Vagina (tissue), 2 donors: ENCODE results near the gene SUSD6. TPM values are rescaled to one million over a fixed set of nuclear protein-coding genes. Genes with fewer than 3 reads are reported as not detected.

Experiments
- DNase-seq, 2 donors: peaks; one replicate each; pipeline ENCODE4 v3.0.0-alpha.2; 2017; ENCODE audit errors: extremely low spot score in 2 of 2
- H3K27ac ChIP-seq: fragments of 200-600 bp; sonication (generic); one replicate; pipeline ENCODE4 v1.5.1; 2019
- H3K27me3 ChIP-seq: fragments of 200-600 bp; sonication (generic); one replicate; pipeline ENCODE4 v1.5.1; 2019
- H3K36me3 ChIP-seq, 2 donors: fragments of 200-600 bp; sonication (generic); one replicate each; pipeline ENCODE4 v1.5.1; 2017 to 2019
- H3K4me1 ChIP-seq: fragments of 200-600 bp; sonication (generic); one replicate; pipeline ENCODE4 v1.5.1; 2019
- H3K4me3 ChIP-seq, 2 donors: fragments of 200-600 bp; sonication (generic); 1 replicate in 1 of 2; 2 replicates in 1 of 2; pipeline ENCODE4 v1.5.1; 2016 to 2019
- H3K9me3 ChIP-seq: fragments of 200-600 bp; sonication (generic); one replicate; pipeline ENCODE4 v1.5.1; 2019
- CTCF ChIP-seq, 3 experiments: fragments of 450-650 bp in 2 of 3; fragments of 200-600 bp in 1 of 3; sonication (generic) in 1 of 3; IDR thresholded peaks; one replicate each; pipeline ENCODE4 v1.5.1; 2017 to 2019; ENCODE audit warnings: antibody characterized with exemption in 3 of 3, mild to moderate bottlenecking in 2 of 3, moderate library complexity in 2 of 3
- POLR2A ChIP-seq, 2 donors: fragments of 450-650 bp; IDR thresholded peaks; one replicate each; pipeline ENCODE4 v1.6.1; 2017; ENCODE audit warnings: antibody characterized with exemption in 2 of 2, mild to moderate bottlenecking in 2 of 2, moderate library complexity in 2 of 2
- POLR2AphosphoS5 ChIP-seq, 2 donors: sonication (generic); formaldehyde crosslinking; IDR thresholded peaks; one replicate each; pipeline ENCODE4 v1.9.0; 2017; ENCODE audit warnings: antibody characterized with exemption in 2 of 2, mild to moderate bottlenecking in 2 of 2, low read depth in 1 of 2; ENCODE audit not compliant: insufficient read depth in 1 of 2
- intact Hi-C: fragments of 100-400 bp; cut with DNase I; formaldehyde crosslinking; loops from one replicate; pipeline ENCODE4 v1.15.1; 2023
- total RNA-seq: library from RNA; depleted of rRNA; stranded (reverse); fragments of >200 nt; gene quantifications from one replicate; pipeline ENCODE4 v1.2.3, GENCODE V29; 2016

Gene SUSD6
- total RNA-seq, 1 donor from 2014 or later, result 36.6 TPM

DNA sequence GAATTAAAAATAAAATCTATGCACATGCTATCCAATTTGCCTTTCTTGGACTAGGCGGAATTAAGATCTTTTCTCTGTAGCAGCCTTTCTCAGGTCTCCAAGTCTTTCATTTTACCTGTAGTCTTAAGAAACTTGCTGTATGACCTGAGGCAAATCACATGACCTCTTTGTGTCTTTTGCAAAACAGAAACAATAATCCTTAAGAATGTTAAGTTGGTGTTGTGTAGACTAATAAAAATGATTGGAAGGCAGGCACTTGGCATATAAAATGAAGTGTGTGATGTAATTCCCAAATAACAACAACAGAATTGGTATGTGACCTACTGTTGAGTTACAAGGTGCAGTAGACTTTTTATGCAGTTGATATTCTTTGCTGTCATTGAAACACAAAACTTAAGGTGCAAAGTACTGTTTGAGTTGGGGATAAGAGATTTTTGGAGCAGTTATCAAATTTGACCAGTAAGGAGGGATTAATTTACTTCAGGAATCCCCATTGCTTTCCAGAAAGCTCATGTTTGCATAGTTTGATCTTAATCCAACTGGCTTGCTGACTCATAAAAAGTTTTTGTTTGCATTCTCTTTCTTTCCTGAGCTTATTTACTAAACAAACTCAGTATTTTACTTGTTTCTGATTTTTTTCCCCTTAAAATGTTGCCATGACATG, 51.4 kb downstream of the SUSD6 start:
- intact Hi-C loops, result loop anchor here (10.0 kb wide), 1 partner anchor 52 kb away; no protein-coding TSS in a partner anchor
- Histone ChIP-seq H3K36me3 (no peaks in the 10 kb centered on the region), H3K9me3 (no peaks in the 10 kb centered on the region), H3K4me1 (peaks cover 84% of the 10 kb centered on the region), H3K4me3 (no peak overlapping the region), H3K27ac (peak overlapping the region; percentile 31), H3K27me3 (no peaks in the 10 kb centered on the region)
- TF ChIP-seq POLR2AphosphoS5 (IDR thresholded peaks at IDR 0.05; ENCODE audit: insufficient read depth in 1 of 2, low read depth in 1 of 2) (no peak), POLR2A (IDR thresholded peaks at IDR 0.05) (no peak), CTCF (IDR thresholded peaks at IDR 0.05) (no peak)
- DNase-seq, result no peak

DNA sequence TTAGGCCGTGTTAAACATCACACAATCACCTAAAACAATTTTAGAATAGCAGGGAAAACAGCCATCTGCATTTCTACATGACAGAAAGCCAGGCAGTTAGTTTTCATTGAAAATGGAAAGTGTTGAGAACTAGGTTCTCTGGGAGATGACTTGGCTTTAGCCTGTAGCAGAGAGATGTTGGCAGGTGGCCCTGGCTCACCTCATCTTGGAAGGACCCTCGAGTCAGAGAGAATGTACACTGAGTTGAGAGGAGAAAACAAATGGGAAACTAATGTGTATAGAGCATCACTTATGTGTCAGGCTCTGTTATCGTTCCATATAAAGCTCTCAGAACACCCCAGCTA, 51.9 kb downstream of the SUSD6 start:
- intact Hi-C loops, result loop anchor here (10.0 kb wide), 1 partner anchor 52 kb away; no protein-coding TSS in a partner anchor
- H3K4me1 ChIP-seq, result peaks cover 79% of the 10 kb centered on the region

DNA sequence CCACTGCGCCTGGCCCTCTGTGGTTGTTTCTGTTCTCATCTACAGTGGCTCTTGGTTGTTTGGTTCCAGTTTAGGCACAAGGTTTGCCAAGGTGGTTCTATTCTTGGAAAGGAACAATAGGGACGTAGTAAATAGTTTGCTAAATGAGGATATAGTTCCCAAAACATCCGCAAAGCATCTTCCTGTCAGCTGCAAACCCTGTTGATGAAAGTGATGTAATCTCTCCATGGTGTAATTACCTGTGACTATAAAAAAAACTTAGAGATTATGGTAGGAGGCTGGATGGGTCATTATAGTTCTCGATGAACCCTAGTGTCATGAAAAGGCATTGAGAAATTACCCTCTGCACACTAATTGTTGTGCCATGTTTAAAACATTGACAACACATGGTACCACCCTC, 52.9 kb downstream of the SUSD6 start:
- TF ChIP-seq POLR2A (IDR thresholded peaks at IDR 0.05), result no peak
- TF ChIP-seq POLR2AphosphoS5 (IDR thresholded peaks at IDR 0.05; ENCODE audit: insufficient read depth in 1 of 2, low read depth in 1 of 2), result no peak
- no peak for TF ChIP-seq CTCF (IDR thresholded peaks at IDR 0.05)
- Histone ChIP-seq H3K27ac (no peak overlapping the region), H3K9me3 (no peaks in the 10 kb centered on the region), H3K4me3 (no peak overlapping the region), H3K4me1 (peaks cover 74% of the 10 kb centered on the region), H3K27me3 (no peaks in the 10 kb centered on the region), H3K36me3 (no peaks in the 10 kb centered on the region)
- DNase-seq, result no peak
- intact Hi-C loops, result loop anchor here (10.0 kb wide), 1 partner anchor 51 kb away; no protein-coding TSS in a partner anchor

More for the DNA sequence above, 51.9 kb downstream of the SUSD6 start:
- Histone ChIP-seq H3K9me3 (no peaks in the 10 kb centered on the region), H3K27me3 (no peaks in the 10 kb centered on the region), H3K27ac (peak overlapping the region; percentile 31), H3K36me3 (no peaks in the 10 kb centered on the region), H3K4me3 (no peak overlapping the region)
- no peak for DNase-seq
- no peak for TF ChIP-seq POLR2A (IDR thresholded peaks at IDR 0.05)
- TF ChIP-seq POLR2AphosphoS5 (IDR thresholded peaks at IDR 0.05; ENCODE audit: insufficient read depth in 1 of 2, low read depth in 1 of 2), result no peak
- TF ChIP-seq CTCF (IDR thresholded peaks at IDR 0.05), result no peak

DNA sequence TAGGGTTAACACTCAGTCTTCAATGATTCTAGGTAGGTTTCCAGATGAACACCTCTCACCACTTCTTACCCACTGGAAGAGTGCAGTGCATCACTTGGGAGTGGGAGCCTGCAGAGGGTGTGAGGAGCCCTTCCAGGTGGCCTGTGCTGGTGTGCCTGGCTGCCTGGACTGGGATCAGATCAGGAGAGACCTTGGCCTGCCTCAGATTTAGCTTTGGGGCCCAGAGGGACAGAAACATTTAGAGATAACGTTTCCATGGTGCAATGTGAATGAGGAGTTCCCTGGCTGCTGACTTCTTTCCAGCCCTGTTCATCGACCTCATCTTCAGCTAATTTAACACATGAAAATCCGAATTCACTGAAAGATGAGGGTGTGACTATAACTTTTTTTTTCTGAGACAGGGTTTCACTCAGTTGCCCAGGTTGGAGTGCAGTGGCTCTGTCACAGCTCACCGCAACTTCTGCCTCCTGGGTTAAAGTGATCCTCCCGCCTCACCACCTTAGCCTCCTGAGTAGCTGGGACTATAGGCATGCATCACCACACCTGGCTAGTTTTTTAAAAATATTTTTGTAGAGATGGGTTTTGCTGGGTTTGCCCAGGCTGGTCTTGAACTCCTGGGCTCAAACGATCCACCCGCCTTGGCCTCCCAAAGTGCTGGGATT, 53.6 kb downstream of the SUSD6 start:
- no peak for DNase-seq
- no peaks in the 10 kb centered on the region for H3K27me3 ChIP-seq
- intact Hi-C loops, result loop anchor here (10.0 kb wide), 1 partner anchor 50 kb away; no protein-coding TSS in a partner anchor
- H3K4me1 ChIP-seq, result peaks cover 80% of the 10 kb centered on the region
- peak overlapping the region; percentile 17 for H3K27ac ChIP-seq
- no peaks in the 10 kb centered on the region for H3K9me3 ChIP-seq
- no peaks in the 10 kb centered on the region for H3K36me3 ChIP-seq
- H3K4me3 ChIP-seq, result no peak overlapping the region
- TF ChIP-seq CTCF (IDR thresholded peaks at IDR 0.05), result no peak
- TF ChIP-seq POLR2AphosphoS5 (IDR thresholded peaks at IDR 0.05; ENCODE audit: insufficient read depth in 1 of 2, low read depth in 1 of 2), result no peak
- no peak for TF ChIP-seq POLR2A (IDR thresholded peaks at IDR 0.05)

DNA sequence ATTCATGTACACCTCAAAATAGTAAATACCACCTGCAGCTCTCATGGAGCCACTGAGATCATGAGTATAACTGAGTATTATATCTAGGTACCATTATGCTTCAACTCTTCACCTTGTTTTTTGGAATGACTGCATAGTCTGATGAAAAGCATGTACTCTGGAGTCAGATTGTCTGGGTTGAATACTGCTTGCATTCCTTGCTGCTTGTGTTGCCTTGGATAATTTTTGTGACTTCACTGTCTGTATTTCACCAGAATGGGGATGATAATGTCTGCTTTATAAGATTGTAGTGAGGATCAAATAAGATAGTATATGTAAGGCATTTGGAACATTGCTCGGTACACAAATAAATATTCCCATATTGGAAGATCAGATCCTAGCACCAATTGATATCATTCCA, 54.2 kb downstream of the SUSD6 start:
- no peak for DNase-seq
- no peak for TF ChIP-seq POLR2A (IDR thresholded peaks at IDR 0.05)
- TF ChIP-seq POLR2AphosphoS5 (IDR thresholded peaks at IDR 0.05; ENCODE audit: insufficient read depth in 1 of 2, low read depth in 1 of 2), result no peak
- TF ChIP-seq CTCF (IDR thresholded peaks at IDR 0.05), result no peak
- Histone ChIP-seq H3K4me1 (peaks cover 75% of the 10 kb centered on the region), H3K4me3 (no peak overlapping the region), H3K36me3 (no peaks in the 10 kb centered on the region), H3K9me3 (no peaks in the 10 kb centered on the region), H3K27me3 (no peaks in the 10 kb centered on the region), H3K27ac (peak overlapping the region; percentile 17)
- intact Hi-C loops, result loop anchor here (10.0 kb wide), 1 partner anchor 49 kb away; no protein-coding TSS in a partner anchor
